Parathyroid adenoma (tissue), 2 donors: ENCODE measurements around the gene DAAM2.

Experiments
- H2AFZ ChIP-seq: fragments of 300-600 bp; sonication (generic); one replicate; pipeline ENCODE4 v1.7.0; 2017; ENCODE audit warnings: antibody characterized with exemption, mild to moderate bottlenecking
- H3K27ac ChIP-seq: fragments of 300-600 bp; sonication (generic); one replicate; pipeline ENCODE4 v1.7.0; 2017
- H3K27me3 ChIP-seq: fragments of 300-600 bp; sonication (generic); one replicate; pipeline ENCODE4 v1.7.0; 2017; ENCODE audit warnings: low read length; ENCODE audit not compliant: control insufficient read depth, insufficient read depth
- H3K36me3 ChIP-seq: fragments of 300-600 bp; sonication (generic); one replicate; pipeline ENCODE4 v1.7.0; 2017; ENCODE audit warnings: low read length; ENCODE audit not compliant: control insufficient read depth, insufficient read depth
- H3K4me1 ChIP-seq: fragments of 300-600 bp; sonication (generic); one replicate; pipeline ENCODE4 v1.7.0; 2017; ENCODE audit warnings: control low read depth
- H3K4me2 ChIP-seq: fragments of 300-600 bp; sonication (generic); one replicate; pipeline ENCODE4 v1.7.0; 2017; ENCODE audit warnings: low read length
- H3K4me3 ChIP-seq: fragments of 300-600 bp; sonication (generic); one replicate; pipeline ENCODE4 v1.7.0; 2017; ENCODE audit warnings: low read depth, low read length
- H3K79me2 ChIP-seq: fragments of 300-600 bp; sonication (generic); one replicate; pipeline ENCODE4 v1.7.0; 2017; ENCODE audit warnings: control low read depth
- H3K9ac ChIP-seq: fragments of 300-600 bp; sonication (generic); one replicate; pipeline ENCODE4 v1.7.0; 2017; ENCODE audit warnings: mild to moderate bottlenecking
- H3K9me3 ChIP-seq: fragments of 300-600 bp; sonication (generic); one replicate; pipeline ENCODE4 v1.7.0; 2017; ENCODE audit warnings: low read length; ENCODE audit not compliant: control insufficient read depth
- TF ChIP-seq, protein P1 (sequence below): fragments of 300-600 bp; sonication (generic); IDR thresholded peaks from one replicate; pipeline ENCODE4 v1.7.0; 2017; ENCODE audit warnings: antibody characterized with exemption, mild to moderate bottlenecking
- donor health status: primary hyperparathyroidism.

The DAAM2 gene

DNA sequence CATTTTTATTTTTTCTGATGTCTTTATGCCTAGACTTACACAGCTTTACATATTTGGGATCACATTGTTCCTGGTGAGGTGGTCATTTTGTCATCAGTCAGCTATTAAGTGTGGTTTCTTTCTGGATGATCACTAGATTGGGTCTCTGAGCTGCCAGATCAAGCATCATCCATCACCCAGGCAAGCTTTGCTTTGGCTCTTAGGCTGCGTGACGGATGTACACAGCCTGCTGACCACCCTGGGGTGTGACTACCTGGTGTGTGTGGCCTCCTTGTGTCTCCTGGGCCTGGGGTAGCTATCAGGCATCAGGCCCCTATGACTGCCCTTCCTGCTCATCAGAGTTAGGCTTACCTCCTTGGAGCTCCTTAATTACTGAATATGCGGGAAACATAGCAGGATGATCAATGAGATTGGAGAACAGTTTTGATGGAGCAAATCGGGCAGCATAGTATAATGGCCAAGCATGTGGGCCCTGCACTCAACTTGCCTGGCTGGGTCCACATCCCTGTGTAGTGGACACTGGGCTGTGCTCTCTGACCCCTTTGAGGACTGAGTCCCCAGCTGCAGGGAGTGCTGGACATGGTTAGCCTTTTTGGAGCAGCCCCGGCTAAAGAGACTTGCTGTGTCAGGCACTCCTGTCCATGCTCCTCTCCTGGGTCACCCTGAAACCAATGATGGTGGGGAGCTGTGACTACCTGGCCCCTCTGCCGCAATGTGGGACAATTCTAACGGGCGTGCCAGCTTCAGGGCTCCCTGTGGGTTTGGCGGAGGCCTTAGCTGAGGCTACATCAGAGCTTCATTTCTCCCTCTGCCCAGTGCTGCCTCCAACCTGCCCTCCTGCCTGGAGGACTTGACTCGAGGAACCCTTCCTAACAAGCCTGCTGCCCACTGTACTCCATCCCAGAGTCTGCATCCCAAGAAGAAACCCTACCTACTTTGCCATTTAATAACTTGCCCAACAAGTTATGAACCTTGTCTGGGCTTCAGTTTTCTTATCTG, 8.2 kb downstream of the DAAM2 start:
- TF ChIP-seq, protein P1, sequence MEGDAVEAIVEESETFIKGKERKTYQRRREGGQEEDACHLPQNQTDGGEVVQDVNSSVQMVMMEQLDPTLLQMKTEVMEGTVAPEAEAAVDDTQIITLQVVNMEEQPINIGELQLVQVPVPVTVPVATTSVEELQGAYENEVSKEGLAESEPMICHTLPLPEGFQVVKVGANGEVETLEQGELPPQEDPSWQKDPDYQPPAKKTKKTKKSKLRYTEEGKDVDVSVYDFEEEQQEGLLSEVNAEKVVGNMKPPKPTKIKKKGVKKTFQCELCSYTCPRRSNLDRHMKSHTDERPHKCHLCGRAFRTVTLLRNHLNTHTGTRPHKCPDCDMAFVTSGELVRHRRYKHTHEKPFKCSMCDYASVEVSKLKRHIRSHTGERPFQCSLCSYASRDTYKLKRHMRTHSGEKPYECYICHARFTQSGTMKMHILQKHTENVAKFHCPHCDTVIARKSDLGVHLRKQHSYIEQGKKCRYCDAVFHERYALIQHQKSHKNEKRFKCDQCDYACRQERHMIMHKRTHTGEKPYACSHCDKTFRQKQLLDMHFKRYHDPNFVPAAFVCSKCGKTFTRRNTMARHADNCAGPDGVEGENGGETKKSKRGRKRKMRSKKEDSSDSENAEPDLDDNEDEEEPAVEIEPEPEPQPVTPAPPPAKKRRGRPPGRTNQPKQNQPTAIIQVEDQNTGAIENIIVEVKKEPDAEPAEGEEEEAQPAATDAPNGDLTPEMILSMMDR, result no peak
- Histone ChIP-seq H3K27ac (no peak overlapping the region), H3K4me2 (no peak overlapping the region), H3K36me3 (no peaks in the 10 kb centered on the region), H3K4me3 (no peak overlapping the region), H3K4me1 (no peaks in the 10 kb centered on the region), H3K27me3 (no peaks in the 10 kb centered on the region), H3K9ac (no peak overlapping the region), H3K9me3 (no peaks in the 10 kb centered on the region), H2AFZ (no peak overlapping the region), H3K79me2 (no peaks in the 10 kb centered on the region)

DNA sequence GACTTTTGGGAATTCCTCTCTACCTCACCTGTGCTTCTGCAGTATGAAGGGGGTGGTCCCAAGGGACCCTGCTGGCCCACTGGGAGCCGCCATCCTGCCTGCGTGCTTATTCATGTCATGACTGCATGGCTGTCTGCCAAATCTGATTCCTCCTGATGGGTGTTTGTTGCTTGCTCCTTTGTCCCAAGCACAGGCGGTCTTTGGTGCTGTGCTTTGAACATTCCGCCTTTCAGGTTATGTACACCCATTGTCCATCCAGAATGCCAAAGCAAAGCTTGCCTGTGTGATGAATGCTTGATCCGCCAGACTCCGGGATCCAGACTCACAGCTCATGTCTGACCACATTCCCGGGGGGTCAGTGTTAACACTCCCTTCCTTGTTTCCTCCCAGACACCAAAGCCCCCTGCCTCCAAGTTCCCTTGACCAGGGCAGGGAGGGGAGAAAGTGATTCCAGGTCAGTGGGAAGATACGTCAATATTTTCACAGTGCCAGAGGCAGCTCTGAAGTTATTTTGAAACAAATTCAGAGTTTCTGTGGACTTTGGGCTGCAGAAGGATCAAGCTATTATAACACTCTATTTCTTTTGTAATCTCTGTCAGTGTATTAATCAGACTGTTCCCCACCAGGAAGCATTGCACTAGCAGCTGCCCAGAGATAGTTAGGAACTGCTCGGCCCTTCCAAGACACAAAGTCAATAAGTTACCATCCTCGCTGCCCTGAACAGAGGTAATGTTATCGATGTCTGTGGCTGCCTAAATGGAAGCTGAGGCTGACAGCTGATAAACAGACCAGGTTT, 9.5 kb downstream of the DAAM2 start:
- H3K9me3 ChIP-seq, result no peaks in the 10 kb centered on the region
- TF ChIP-seq, protein P1, result no peak
- H3K27ac ChIP-seq, result no peak overlapping the region
- no peaks in the 10 kb centered on the region for H3K36me3 ChIP-seq
- no peaks in the 10 kb centered on the region for H3K4me1 ChIP-seq
- no peak overlapping the region for H3K4me3 ChIP-seq
- H3K79me2 ChIP-seq, result no peaks in the 10 kb centered on the region
- no peaks in the 10 kb centered on the region for H3K27me3 ChIP-seq
- H3K4me2 ChIP-seq, result no peak overlapping the region
- no peak overlapping the region for H3K9ac ChIP-seq
- H2AFZ ChIP-seq, result no peak overlapping the region

DNA sequence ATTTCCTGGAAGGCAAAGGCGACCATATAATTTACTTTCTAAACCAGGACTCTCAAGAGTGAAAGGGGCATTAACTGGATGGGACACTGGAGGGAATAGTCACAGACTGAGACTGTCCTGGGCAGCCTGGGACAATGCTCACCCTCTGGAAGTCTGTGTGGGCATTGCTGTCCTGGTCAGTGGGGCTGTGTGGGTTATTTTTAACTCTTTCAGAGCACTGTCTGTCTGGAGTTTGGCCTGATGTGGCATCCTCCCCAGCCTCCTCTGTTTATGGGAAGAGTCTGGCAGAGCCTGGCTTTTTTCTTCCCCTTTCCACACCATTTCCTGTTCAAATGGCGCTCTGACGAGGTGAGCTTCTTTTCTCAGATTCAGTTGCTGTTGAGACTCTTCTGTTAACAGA, 11.7 kb downstream of the DAAM2 start:
- TF ChIP-seq, protein P1, result no peak
- Histone ChIP-seq H3K4me2 (no peak overlapping the region), H3K27me3 (no peaks in the 10 kb centered on the region), H3K4me3 (no peak overlapping the region), H3K9me3 (no peaks in the 10 kb centered on the region), H3K4me1 (no peaks in the 10 kb centered on the region), H3K36me3 (no peaks in the 10 kb centered on the region), H3K27ac (no peak overlapping the region), H3K9ac (no peak overlapping the region), H2AFZ (no peak overlapping the region), H3K79me2 (no peaks in the 10 kb centered on the region)

DNA sequence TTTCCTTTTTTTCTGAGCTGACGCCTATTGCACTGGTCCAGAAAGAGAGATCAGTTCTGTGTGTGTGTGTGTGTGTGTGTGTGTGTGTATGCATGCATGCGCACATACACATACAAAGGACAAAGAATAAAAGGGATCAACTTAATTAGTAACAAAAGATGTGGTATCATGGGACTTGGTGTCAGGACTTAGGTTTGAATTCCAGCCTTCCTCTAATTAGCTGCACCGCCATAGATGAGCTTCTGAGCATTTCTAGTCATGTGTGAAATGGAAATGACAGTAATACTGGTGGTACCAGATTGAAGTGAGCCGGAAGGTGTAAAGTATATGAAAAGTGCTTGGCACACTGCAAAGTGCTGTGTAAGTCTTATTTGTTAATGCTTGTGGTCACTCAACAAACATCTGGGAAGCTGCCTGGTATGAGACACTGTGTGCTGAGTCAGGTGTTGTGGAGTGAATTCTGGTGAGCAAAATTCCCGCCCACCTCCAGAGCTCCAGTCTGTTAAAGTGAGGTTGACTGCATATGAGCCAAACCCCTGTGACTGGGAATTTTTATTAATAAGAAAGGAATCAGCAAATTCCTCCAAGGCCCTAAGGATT, 12.4 kb downstream of the DAAM2 start:
- H3K27me3 ChIP-seq, result no peaks in the 10 kb centered on the region
- H3K4me1 ChIP-seq, result no peaks in the 10 kb centered on the region

More for the DNA sequence above, 12.4 kb downstream of the DAAM2 start:
- no peaks in the 10 kb centered on the region for H3K9me3 ChIP-seq
- no peak overlapping the region for H3K9ac ChIP-seq
- H2AFZ ChIP-seq, result no peak overlapping the region
- H3K36me3 ChIP-seq, result no peaks in the 10 kb centered on the region
- H3K4me3 ChIP-seq, result no peak overlapping the region
- no peak overlapping the region for H3K27ac ChIP-seq
- no peaks in the 10 kb centered on the region for H3K79me2 ChIP-seq
- TF ChIP-seq, protein P1, result no peak
- no peak overlapping the region for H3K4me2 ChIP-seq
